Cerebellar cortex (tissue), 1 donor: ENCODE data around the gene NUAK1.

Experiments used
- DNase-seq: peaks from one replicate; pipeline ENCODE4 v3.0.0-alpha.2; 2015; ENCODE audit warnings: low spot score

Gene NUAK1

DNA sequence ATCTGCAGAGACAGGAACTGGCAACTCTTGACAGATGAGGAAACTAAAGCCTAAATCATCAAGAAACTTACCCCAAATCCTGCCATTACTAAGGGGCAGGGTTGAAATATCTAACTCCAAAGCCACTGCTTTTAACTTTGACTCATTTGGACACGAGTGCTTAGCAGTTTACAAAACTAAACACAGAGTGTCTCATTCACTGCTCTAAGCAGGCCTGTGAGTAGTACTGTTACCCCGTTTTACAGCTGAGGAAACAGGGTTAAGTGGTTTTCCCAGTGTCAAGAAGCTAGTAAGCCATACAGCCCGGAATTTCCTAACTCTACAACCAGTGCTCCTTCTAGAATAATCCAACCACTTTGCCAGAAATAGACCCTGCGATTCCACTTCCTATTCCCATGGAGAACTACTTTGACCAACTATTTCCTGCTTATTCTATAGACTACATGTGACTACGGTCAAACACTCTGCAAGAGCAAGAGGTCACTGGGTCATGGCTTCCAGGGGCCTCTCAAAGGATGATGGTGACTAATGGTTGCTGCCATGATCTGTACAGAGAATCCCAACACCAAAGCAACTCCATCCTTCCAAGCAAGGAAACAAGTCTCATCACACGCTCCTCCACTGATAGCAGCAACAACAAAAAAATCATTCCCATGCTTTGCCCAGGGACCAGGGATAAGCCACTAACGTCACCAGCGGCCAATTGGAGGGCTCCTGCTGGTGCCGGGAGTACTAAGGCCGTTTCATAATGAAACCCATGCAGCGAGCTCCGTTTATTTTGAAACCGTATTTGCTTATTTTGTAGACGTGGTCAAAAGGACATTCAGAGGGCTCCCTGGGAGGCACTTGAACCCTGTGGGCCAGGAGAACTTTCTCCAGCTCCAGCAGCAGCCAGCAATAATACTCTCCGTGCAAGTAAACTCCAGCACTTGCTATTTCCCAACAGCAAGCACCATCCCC is 56.3 kb downstream of the NUAK1 start:
- DNase-seq: no peak

DNA sequence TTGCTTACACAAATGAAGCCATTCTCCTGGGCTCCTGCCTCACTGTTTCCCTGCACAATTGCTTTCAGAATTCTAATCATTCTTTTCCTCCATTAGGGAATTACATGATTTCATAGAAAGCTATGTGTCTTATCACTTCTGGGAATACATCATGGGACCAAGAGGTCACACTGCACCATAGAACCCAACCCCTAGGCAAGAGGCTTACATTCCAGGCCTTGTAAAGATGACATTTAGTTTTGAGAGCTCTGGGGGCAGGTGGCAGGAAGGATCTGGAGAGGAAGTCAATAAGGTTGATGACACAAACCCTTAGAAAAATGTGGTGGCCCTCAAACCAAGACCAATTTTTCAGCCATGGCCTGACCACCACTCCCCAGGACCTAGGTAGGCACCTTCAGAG is 57.1 kb downstream of the NUAK1 start:
- DNase-seq: no peak

DNA sequence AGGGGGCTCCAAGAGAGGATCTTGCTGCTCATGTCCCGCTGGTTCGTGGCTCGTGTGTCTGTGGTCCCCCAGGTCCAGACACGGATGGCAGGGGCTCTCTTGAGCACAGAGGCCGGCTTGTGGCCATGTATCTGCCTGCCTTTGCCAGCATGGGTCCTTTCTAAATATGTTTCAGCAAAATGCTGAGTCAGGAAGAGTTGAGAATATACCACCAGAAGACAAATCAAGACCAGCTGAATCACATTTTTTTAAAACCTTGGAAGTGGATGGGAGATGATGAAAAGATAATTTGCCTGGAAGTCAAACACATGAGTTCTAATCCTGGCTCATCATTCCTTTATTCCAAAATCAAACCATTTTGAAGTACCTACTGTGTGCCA is 58.0 kb downstream of the NUAK1 start:
- DNase-seq: no peak

DNA sequence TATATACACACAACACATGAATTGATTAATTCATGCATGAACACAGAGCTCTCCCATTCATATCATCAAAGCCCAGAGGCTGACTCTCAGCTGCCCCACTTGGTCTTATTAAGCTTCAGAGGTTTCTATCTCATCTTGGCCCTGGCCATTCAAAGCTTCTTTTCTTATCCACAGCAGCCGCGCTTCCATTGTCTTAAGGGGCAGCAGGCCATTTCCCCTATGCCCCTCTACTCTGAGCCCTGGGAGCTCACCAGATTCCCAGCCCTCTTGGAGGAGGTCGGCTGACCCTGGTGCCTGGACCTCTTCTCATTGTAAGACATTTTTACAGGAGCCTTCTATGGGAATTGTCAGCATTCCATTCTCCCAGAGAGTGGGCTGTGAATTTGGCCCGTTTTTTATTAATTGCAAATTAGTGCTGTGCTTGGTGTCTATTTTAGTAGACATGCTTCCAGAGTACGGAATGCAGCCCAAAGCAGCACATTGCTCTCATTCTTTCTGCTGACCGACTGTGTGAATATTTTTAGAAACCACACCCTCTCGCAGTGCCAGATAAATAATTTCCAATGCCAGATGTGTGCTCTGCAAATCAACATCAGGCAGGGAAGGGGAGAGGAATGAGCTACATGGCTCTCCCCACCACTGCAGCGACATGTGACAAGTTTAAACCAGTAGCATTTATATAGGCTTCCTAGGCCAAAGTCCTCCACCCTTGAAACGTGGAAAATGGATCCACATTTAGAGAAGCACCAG is 58.5 kb downstream of the NUAK1 start:
- DNase-seq: no peak

DNA sequence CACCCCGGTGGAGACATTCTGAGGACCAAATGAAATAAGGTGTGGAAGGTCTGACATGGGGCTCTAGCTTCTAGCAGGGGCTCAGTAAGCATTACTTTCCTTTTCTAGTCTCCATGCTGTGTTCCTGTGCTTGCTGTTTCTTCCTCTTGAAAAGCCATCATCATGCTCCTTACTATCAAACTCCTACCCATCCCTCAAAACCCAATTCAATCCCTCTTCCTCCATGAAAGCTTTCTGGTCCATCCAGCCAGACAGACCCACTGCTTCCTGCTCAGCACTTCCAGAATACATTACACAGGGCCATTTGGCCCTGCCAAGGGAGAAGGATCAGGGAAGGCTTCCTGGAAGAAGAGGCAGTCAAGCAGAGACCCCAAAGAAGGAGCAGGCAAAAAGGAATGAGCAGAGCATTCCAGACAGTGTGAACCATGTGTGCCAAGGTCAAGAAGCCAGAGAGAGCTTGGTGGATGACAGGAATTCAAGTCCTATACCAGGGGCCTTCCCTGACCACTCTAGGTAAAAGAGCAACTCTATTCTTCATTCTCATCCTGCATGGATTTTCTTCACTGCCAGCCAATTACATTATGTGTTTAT is 59.5 kb downstream of the NUAK1 start:
- DNase-seq: no peak

DNA sequence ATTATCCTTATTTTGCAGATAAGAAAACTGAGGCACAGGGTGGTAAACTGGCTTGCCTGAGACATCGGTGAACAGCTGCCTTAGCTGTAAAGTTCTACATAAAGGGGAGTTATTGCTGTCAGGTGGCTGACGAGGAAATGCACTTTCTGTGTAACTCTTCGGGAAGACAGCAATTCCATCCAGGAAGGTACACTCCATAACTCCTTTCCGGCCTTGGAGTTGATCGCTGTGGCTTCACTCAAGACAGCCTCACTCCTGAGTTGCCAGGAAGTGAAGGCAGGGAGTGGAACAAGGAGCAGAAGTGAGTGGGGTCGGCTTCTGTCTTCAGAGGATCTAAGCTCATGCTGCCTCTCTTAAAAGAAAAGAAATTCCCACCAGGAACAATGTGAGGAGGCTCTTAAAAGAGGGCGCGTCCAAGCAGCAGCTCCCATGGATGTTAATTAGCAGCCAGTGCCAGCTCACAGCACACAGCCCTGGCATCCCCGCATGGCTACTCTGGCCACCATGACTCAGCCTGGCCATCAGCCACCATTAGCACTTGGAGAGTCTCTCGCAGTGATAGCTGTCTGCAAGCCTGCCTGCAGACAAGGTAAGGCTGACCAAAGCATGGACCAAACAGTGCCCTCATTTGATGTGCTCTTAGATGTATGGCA is 60.3 kb downstream of the NUAK1 start:
- DNase-seq: peak; percentile 91

DNA sequence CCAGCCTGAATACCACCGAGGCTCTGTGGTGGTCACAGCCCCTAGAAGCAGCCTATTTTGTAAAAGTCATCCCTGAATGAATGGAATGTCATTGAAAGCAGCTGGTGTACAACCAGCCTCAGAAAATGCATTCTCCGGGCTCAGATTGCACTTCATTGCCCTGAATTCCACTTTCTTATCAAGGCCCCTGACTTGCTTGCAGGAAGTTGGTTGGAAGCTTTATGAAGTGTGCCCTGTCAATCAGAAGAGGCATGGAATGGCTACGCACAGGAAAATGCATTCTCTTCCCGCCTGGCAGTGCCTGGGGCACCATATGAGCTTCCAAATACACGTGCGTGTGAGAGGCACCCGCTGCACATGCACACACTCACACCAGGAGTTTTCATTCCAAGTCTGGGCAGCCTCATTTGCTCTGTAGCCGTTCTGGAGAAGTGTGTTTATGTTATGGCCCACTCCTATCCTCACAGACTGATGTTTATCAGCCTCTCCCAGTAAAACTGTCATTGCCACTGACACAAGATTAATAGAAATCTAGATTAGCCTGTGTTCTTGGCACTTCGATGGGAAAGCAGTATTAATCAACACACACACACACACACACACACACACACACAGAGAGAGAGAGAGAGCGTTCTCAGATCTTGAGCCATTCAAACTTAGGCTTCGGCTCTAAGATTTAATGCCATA is 63.9 kb downstream of the NUAK1 start:
- no peak for DNase-seq

DNA sequence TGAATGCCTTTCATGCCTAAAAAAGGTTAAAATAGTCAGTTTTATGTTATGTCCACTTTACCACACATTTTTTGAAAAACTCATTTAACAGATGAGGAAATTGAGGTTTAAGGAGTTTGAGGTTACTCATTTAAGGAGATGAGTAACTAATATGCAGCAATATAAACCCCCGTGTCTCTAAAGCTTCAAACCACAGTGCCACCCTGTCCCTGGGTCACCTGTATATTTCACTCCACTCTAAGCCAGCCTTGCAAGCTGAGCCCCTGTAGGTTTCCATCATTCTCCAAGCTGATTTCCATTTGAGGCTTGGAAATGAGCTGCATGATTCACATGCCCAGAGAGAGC is 64.4 kb downstream of the NUAK1 start:
- DNase-seq: no peak

DNA sequence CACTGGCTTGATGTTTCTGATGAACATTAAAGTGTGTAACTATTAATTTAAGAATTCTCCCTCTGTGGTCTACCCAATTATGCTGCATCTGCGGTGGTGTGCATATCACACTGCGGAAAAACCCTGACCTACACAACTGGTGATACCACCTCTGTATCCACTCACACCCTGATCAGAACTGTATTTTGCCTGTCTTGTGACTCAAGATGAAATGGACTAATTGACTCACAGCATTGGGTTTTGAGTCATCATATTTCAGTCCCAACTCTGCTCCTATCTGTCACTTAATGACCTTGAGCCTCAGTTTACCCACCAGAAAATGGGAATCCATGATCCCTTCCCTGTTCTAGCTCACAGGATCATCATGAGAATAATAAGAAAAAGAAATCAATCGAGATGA is 65.6 kb downstream of the NUAK1 start:
- no peak for DNase-seq

DNA sequence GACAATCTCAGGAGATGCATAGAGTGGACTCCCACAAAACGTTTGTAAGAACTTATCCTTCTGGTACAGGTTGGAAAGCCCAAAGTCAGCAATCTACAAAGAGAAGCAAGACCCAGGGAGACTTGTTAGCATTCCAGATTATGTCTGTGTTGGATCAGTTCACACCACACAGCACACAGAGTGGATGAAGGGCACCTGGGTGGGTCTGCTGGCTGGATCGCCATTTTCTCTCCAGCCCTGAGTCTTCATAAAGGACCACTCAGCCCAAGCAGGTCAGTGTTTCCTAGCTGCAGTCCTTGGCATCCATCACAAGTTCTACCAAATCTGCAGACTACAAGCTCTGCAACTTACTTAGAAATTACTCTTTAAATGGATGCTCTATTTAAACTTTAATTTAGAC is 66.0 kb downstream of the NUAK1 start:
- DNase-seq: no peak

DNA sequence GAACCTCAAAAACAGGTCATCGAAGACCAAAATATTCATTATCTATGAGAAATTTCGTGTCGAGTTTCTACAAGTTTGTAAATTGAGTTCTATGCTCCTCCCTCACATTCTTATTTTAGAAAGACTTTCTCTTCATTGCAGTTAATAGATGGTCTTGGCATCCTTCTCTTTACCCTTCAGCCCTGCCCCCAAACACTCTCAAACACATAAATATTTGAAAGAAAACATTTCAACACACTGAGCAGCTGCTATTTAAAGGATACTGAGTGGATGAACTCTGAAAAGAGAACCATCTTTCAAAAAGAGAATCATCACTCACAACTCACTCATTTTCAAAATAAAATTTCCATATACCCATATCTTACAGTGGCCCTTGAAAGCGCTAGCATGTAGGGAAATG is 67.1 kb downstream of the NUAK1 start:
- no peak for DNase-seq

DNA sequence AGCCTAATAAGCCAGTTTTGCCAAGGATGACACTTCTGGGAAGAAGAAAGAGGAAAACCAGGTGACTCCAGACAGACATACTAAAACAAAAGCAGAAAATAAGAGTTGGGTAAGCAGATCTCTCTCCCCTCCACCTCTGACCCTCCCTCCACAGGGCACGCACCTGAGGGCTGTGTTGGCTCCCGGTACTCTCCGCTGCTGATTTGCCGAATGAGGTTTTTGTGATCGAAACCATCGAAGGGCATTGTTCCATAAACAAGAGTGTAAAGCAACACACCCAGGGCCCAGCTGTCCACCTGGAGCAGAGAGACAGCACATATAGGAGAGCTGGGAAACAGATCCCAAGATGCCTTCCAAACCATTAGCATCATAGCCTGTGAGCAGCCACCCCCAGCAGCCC is 68.1 kb downstream of the NUAK1 start:
- no peak for DNase-seq

DNA sequence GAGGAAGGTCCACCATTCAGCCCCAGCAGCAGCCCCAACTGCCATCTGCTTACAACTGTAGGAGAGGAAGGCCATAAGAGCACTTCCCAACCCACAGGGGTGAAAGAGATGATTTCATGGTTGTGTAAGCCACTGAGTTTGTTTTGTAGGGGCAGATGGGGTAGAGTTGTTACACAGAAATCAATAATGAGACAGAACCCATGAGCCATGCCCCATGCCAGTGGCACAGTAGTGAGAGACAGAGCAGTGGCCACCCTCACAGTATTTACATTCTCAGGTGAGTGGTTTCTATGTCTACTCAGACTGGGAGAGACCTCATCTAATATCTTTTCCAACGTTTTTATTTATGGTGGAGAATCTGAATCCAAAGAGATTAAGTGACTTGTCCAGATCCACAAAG is 68.6 kb downstream of the NUAK1 start:
- DNase-seq: no peak

DNA sequence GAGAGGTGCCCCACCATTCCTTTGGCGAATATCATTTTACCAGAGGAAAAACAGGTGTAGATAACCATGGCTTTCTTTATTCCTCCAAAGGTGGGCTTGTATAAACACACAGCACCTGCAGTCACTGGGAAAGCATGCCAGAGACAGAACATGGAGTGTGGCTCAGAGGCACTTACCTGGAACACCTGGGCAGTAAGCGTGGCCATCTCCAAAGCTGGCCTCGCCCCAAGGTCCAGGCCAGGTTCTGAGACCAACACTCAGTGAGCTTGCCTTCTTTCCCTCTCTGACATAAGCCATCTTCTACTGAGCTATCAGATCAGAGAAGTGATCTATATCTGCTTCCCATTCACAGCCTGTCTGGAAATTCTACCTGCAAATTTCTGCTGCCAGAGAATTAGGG is 70.5 kb downstream of the NUAK1 start:
- DNase-seq: no peak

DNA sequence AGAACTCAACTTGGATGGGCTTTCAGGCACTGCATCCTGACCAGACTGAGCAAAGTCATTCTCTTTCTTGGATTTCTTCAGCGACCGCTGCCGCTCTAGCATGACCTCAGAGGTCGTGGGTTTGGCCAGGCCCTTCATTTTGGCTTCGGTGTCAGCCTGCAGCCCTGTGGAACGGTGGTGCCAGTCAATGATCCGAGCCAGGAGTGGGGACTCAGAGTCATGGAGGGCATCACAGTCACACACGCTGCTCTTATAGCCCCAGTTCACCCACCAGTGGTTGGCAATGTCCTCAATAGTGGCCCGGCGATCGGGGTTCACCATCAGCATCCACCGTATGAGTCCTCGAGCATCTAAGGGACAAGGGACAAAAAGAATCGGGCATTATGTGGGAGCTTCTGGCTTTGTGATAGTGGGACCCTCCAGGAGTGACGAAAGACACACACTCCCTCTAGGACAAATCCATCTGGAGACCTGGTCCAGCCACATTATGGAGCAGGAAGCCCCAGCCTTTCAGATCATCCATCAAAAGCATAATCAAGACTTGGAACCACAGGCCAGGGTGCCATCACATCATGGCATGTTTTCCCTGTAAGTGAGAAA is 71.0 kb downstream of the NUAK1 start:
- DNase-seq: no peak

DNA sequence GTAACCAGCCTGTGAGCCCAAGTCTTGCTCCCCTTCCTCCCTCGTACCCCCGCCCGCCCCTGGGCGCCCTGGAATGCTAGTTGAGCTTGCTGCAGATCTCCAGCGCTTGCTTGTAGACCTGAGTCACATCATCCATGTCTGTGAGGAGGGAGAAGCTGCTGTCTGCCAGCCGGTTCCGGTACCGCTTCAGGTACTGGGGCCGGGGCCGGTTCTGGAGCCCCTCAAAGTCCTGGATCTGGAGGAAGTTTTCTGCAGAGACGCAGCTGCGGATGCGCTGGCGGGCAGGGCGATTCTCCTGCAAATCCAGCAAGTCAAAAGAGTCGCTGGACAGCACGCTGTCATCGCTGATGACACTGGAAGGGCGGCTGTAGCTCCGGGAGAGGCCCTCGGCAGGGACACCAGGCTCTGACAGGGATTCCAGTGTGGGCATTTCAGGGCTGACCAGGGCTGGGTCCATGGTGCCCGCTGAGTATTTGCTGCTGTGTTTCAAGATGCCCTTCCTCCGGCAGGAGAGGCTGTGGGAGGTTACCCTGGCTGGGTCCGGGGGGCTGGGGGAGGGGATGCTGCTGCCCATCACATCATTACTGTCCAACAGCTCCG is 71.9 kb downstream of the NUAK1 start:
- DNase-seq: no peak

DNA sequence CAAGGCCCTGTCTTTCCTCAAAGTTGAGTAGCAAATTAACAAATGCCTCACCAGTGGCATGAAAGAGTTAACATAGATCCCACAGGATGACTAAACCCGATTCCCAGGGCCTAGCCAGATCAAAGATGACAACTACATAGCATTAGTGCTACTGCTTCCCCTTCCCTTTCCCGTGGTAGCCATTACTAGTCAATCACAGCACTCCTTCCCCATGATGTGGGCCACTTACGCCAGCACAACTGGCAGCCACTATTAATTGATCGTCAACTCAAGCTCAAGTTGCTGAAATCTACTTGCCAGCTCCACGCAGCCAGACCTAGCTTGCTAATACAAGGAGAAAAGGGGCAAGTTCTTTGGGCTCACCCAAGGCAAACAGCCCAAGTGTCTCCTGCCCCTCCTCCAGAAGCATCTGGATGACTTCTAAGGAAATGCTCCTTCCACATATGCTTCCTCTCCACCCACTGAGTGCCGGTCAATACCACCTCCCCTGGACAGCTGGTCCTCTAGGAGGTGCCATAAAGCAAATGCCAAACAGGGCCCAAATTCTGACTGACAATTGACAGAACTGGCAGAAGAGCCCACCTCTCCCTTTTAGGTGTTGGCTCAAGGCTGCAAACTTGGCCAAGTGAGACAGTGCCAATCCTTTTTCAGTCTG is 72.6 kb downstream of the NUAK1 start:
- DNase-seq: no peak

DNA sequence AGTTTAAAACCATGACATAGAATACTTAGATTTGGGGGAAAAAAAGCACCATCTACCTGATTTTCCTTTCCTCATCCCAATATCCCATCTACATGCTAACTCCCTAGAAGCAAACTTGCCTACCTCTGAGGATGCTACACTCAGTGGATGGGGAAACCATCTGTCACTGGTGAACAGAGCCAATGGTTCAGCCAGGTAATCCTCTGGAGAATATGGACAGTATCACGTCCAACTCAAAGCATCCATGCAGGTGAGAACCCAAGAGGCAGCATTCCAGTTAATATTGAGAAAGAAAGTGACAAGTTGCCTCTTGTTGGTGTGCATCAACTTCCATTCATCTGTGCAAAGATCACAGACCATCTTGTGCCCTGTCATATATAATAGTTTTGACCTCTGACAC is 73.2 kb downstream of the NUAK1 start:
- DNase-seq: no peak

DNA sequence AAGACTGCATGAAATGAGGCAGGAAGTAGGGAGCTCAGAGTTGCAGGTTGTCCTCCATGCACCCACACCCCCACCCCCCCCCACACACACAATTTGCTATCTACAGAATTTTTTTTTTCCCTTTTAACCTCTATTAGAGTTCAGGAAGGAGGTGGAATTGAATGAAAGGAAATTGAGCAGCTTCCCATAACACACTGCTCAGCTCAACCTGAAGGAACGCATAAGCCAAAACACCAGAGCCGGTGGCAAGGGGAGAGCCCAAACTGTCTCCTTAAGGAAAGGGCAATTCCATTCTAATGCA is 74.1 kb downstream of the NUAK1 start:
- DNase-seq: no peak

DNA sequence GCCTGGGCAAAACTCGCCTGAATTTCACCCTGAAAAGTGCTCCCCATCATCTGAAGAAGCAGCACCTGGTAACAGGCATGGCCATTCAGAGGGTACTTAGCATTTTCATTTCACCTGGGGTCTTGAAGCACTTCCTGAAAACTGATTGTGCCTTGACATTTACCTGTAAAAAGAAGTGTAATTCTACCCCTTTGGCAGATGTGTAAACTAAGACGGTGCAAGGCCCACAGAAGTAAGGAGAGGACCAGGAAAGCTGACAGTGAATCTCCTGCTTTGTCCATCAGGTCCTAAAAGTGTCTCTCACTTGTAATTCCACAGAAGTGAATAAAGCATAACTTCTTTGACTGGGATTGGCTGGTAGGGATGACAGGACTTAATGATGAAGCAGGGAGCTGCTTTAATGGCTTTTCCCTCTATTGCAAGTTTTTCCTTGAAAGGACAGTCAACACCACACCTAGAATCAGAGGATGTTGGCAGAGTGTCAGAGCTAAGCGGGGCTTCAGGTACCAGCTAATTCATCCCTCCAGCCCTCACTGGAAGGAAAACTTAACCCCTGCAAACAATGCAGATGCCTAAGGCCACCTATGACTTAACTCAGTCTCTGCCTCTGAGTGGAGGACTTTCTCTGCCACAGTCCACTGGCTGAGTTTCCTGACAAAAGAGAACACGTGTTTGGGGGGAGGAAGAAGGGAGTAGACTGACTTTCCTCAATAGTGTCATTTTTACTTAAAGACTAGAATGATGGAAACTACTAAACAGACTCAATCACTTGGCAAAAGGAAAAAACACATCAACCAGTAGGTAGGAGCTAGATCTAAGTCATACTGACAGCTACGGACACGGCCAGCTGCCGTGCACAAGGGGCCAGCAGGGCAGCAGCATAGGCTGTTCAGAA is 74.7 kb downstream of the NUAK1 start:
- DNase-seq: no peak
